SK-N-SH treated with all-trans-retinoic acid at 6 μM for 48 hours (cell line): ENCODE results near the gene PCDH15.

Source experiments
- ATAC-seq: fragments of 200-7000 bp; cut with Tn5 transposase; 3 replicates; pipeline ENCODE4 v1.9.1; 2020; ENCODE audit warnings: mild to moderate bottlenecking, moderate library complexity
- ARNTL ChIP-seq: fragments of 450-650 bp; formaldehyde crosslinking; IDR thresholded peaks from 2 replicates; pipeline ENCODE4 v1.5.0; 2020; ENCODE audit warnings: low read depth, mild to moderate bottlenecking, moderate library complexity, borderline replicate concordance
- BACH2 ChIP-seq: fragments of 250-450 bp; sonication (Bioruptor Pico); IDR thresholded peaks from 2 replicates; pipeline ENCODE4 v1.9.0; 2021; ENCODE audit warnings: mild to moderate bottlenecking, borderline replicate concordance
- CSDC2 ChIP-seq: fragments of 250-450 bp; sonication (Bioruptor Pico); IDR thresholded peaks from 2 replicates; pipeline ENCODE4 v1.5.0; 2020; ENCODE audit warnings: mild to moderate bottlenecking, moderate library complexity
- ESRRG ChIP-seq: fragments of 250-450 bp; sonication (Bioruptor Pico); IDR thresholded peaks from 2 replicates; pipeline ENCODE4 v1.6.1; 2021; ENCODE audit warnings: mild to moderate bottlenecking
- GLIS3 ChIP-seq: fragments of 250-450 bp; sonication (Bioruptor Pico); IDR thresholded peaks from 2 replicates; pipeline ENCODE4 v1.5.0; 2020; ENCODE audit warnings: mild to moderate bottlenecking, moderate library complexity
- ISL1 ChIP-seq: fragments of 250-450 bp; sonication (Bioruptor Pico); IDR thresholded peaks from 2 replicates; pipeline ENCODE4 v2.1.2; 2022; ENCODE audit warnings: mild to moderate bottlenecking, moderate library complexity
- OSR1 ChIP-seq: fragments of 250-450 bp; sonication (Bioruptor Pico); IDR thresholded peaks from 2 replicates; pipeline ENCODE4 v1.8.0; 2022; ENCODE audit warnings: moderate library complexity, mild to moderate bottlenecking, inconsistent platforms
- RARB ChIP-seq: fragments of 250-450 bp; sonication (Bioruptor Pico); IDR thresholded peaks from 2 replicates; pipeline ENCODE4 v1.8.0; 2021; ENCODE audit warnings: mild to moderate bottlenecking, moderate library complexity
- SNAI2 ChIP-seq: fragments of 250-450 bp; sonication (Bioruptor Pico); IDR thresholded peaks from 2 replicates; pipeline ENCODE4 v1.5.0; 2020; ENCODE audit warnings: mild to moderate bottlenecking, moderate library complexity
- TCF4 ChIP-seq: fragments of 250-450 bp; sonication (Bioruptor Pico); IDR thresholded peaks from 2 replicates; pipeline ENCODE4 v1.8.0; 2021; ENCODE audit warnings: mild to moderate bottlenecking, moderate library complexity, borderline replicate concordance
- TOX ChIP-seq: fragments of 250-450 bp; sonication (Bioruptor Pico); IDR thresholded peaks from 2 replicates; pipeline ENCODE4 v1.8.0; 2021; ENCODE audit warnings: mild to moderate bottlenecking, moderate library complexity, borderline replicate concordance
- TSHZ2 ChIP-seq: fragments of 250-450 bp; sonication (Bioruptor Pico); IDR thresholded peaks from 2 replicates; pipeline ENCODE4 v1.5.0; 2020; ENCODE audit warnings: mild to moderate bottlenecking, moderate library complexity
- ZC3H10 ChIP-seq: fragments of 250-450 bp; sonication (Bioruptor Pico); IDR thresholded peaks from 2 replicates; pipeline ENCODE4 v1.5.1; 2021; ENCODE audit warnings: mild to moderate bottlenecking, moderate library complexity
- ZNF565 ChIP-seq: fragments of 450-650 bp; formaldehyde crosslinking; conservative IDR thresholded peaks from 2 replicates; pipeline ENCODE4 v1.5.0; 2020; ENCODE audit warnings: low read depth, mild to moderate bottlenecking, moderate library complexity
- ZNF70 ChIP-seq: fragments of 450-650 bp; formaldehyde crosslinking; IDR thresholded peaks from 2 replicates; pipeline ENCODE4 v1.5.0; 2020; ENCODE audit warnings: mild to moderate bottlenecking, moderate library complexity
- TF ChIP-seq, protein P1 (sequence below): fragments of 250-450 bp; sonication (Bioruptor Pico); IDR thresholded peaks from 2 replicates; pipeline ENCODE4 v1.5.1; 2020; ENCODE audit warnings: low read depth, mild to moderate bottlenecking, moderate library complexity
- TF ChIP-seq, protein P2 (sequence below): fragments of 250-450 bp; sonication (Bioruptor Pico); IDR thresholded peaks from 2 replicates; pipeline ENCODE4 v1.5.1; 2021; ENCODE audit warnings: mild to moderate bottlenecking, moderate library complexity
- TF ChIP-seq, protein P3 (sequence below): fragments of 250-450 bp; sonication (Bioruptor Pico); IDR thresholded peaks from 2 replicates; pipeline ENCODE4 v1.8.0; 2021; ENCODE audit warnings: low read depth, mild to moderate bottlenecking, moderate library complexity, borderline replicate concordance

PCDH15 gene

GRCh38 chr10:54576541-54576940 lies 224.5 kb downstream of the PCDH15 start:
- TF ChIP-seq RARB (CRISPR knock-in tag), result no peak
- TF ChIP-seq ZNF70, result no peak
- TF ChIP-seq, protein P1, sequence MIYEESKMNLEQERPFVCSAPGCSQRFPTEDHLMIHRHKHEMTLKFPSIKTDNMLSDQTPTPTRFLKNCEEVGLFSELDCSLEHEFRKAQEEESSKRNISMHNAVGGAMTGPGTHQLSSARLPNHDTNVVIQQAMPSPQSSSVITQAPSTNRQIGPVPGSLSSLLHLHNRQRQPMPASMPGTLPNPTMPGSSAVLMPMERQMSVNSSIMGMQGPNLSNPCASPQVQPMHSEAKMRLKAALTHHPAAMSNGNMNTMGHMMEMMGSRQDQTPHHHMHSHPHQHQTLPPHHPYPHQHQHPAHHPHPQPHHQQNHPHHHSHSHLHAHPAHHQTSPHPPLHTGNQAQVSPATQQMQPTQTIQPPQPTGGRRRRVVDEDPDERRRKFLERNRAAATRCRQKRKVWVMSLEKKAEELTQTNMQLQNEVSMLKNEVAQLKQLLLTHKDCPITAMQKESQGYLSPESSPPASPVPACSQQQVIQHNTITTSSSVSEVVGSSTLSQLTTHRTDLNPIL, result no peak
- TF ChIP-seq ZC3H10 (CRISPR knock-in tag), result no peak
- TF ChIP-seq BACH2 (CRISPR knock-in tag), result no peak
- no peak for TF ChIP-seq GLIS3
- TF ChIP-seq CSDC2, result no peak
- TF ChIP-seq, protein P2, sequence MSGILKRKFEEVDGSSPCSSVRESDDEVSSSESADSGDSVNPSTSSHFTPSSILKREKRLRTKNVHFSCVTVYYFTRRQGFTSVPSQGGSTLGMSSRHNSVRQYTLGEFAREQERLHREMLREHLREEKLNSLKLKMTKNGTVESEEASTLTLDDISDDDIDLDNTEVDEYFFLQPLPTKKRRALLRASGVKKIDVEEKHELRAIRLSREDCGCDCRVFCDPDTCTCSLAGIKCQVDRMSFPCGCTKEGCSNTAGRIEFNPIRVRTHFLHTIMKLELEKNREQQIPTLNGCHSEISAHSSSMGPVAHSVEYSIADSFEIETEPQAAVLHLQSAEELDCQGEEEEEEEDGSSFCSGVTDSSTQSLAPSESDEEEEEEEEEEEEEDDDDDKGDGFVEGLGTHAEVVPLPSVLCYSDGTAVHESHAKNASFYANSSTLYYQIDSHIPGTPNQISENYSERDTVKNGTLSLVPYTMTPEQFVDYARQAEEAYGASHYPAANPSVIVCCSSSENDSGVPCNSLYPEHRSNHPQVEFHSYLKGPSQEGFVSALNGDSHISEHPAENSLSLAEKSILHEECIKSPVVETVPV, result no peak
- ATAC-seq, result no peak

DNA sequence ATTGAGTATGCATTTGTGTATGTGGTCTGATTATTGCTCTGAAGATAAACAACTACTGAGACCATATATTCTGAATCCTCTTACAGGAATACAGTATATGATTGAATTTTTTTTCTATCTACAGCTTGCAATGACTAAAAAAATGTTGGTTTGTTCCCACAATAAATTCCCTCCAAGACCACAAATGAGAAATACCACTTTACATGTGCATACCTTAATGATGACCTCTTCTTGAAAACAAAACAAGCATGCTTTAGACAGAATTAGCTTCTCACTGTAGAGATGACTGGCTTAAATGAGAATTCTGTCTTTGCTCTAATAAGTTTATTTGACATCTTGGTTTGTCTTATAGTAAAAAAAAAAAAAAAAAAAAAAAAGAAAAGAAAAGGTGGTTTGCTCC lies 241.5 kb downstream of the PCDH15 start:
- TF ChIP-seq ISL1 (peak; percentile 54; the same call in 1 of the 2 replicates), TOX (CRISPR knock-in tag) (no peak)

GRCh38 chr10:54554028-54554427 lies 247.0 kb downstream of the PCDH15 start:
- TF ChIP-seq ZC3H10 (CRISPR knock-in tag) (no peak), TCF4 (CRISPR knock-in tag) (no peak), ESRRG (no peak), ARNTL (CRISPR knock-in tag) (no peak)
- ATAC-seq, result no peak

More for the DNA sequence above, 241.5 kb downstream of the PCDH15 start:
- ATAC-seq, result peak; percentile 66

DNA sequence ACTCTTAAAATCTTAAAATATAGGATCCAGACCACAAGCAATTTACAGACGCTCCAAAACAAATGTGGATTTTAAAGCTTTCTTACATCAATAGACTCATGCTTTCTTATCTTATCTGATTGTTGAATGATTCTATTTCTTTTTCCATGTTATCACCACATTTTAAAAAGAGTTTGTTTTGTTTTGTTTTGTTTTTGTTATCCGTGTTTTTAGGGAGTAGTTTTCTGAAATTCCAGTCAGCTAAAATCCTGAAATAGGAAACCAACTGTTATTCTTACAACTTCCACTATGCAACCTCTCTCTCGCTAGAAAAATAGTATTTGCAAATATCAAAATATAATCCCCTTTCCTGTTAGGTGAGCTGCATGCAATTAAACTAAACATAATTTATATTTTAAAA lies 251.0 kb downstream of the PCDH15 start:
- ATAC-seq, result no peak

More for the DNA sequence above, 251.0 kb downstream of the PCDH15 start:
- TF ChIP-seq, protein P3, sequence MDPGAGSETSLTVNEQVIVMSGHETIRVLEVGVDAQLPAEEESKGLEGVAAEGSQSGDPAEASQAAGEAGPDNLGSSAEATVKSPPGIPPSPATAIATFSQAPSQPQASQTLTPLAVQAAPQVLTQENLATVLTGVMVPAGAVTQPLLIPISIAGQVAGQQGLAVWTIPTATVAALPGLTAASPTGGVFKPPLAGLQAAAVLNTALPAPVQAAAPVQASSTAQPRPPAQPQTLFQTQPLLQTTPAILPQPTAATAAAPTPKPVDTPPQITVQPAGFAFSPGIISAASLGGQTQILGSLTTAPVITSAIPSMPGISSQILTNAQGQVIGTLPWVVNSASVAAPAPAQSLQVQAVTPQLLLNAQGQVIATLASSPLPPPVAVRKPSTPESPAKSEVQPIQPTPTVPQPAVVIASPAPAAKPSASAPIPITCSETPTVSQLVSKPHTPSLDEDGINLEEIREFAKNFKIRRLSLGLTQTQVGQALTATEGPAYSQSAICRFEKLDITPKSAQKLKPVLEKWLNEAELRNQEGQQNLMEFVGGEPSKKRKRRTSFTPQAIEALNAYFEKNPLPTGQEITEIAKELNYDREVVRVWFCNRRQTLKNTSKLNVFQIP (CRISPR knock-in tag), result no peak
- TF ChIP-seq ZNF70 (no peak), GLIS3 (no peak), ZC3H10 (CRISPR knock-in tag) (no peak), TOX (CRISPR knock-in tag) (no peak), TSHZ2 (CRISPR knock-in tag) (no peak), OSR1 (CRISPR knock-in tag) (no peak), TCF4 (CRISPR knock-in tag) (no peak), ZNF565 (CRISPR knock-in tag) (no peak), SNAI2 (CRISPR knock-in tag) (no peak)
- TF ChIP-seq, protein P2, result no peak
- TF ChIP-seq, protein P1, result no peak
